HG03378 (cell line): Measurements from ENCODE around the gene CRYBB1.

Experiments used
- ATAC-seq: cut with Tn5 transposase; IDR thresholded peaks from one replicate; pipeline ENCODE4 v1.9.1; 2021; ENCODE audit warnings: mild to moderate bottlenecking, moderate library complexity; ENCODE audit not compliant: unreplicated experiment

Gene CRYBB1

GRCh38 chr22:26559961-26560575 lies 57.8 kb downstream of the CRYBB1 start:
- ATAC-seq: no peak

GRCh38 chr22:26558248-26558895 lies 59.5 kb downstream of the CRYBB1 start:
- no peak for ATAC-seq

- no peak for ATAC-seq
Measured at GRCh38 chr22:26556904-26557303, 60.9 kb downstream of the CRYBB1 start.

GRCh38 chr22:26555478-26555877 lies 62.3 kb downstream of the CRYBB1 start:
- ATAC-seq: no peak

GRCh38 chr22:26554956-26555355 lies 62.9 kb downstream of the CRYBB1 start:
- ATAC-seq: no peak

- ATAC-seq: no peak
Measured at GRCh38 chr22:26553056-26553752, 64.6 kb downstream of the CRYBB1 start.

DNA sequence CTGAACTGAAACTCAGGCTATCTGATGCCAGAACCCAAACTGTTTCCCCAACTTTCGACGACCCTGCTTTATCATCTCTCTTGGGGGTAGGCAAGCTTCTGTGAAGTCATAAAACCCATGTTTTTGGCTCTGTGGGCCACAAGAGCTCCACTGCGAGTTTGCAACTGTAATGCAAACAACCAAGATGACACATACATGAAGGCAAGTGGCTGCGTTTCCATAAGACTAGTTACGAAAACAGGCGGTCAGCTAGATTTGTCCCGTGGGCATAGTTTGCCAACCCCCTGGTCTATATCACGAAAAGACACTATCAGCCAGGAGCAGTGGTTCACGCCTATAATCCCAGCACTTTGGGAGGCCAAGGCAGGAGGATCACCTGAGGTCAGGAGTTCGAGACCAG lies 65.4 kb downstream of the CRYBB1 start:
- no peak for ATAC-seq

- ATAC-seq: no peak
Measured at GRCh38 chr22:26551568-26551967, 66.3 kb downstream of the CRYBB1 start.

DNA sequence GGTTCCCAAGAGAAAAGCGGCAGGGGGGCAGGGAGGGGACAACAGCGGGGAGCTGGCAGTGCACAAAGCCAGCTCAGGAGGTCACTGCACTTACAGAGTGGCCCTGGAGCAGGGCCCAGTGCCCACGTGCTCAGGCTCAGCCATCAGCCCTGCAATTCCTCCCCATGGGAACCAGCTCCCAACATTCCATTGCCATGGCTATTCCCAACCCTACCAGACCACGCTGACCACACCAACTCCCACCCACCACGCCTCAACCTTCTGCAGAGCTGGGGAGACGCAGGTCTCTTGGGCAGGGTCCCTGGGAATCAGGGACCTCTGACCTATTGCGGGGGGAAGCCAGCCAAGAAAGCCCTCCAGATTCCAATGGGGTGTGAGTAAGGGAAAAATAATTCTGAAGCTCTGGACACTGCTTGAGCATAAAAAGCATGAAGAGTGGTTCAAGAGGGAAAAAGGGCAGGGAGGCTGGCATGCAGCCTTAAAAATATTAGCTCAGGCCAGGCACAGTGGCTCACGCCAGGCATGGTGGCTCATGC lies 67.3 kb downstream of the CRYBB1 start:
- ATAC-seq: no peak

- no peak for ATAC-seq
Measured at GRCh38 chr22:26549902-26550497, 67.8 kb downstream of the CRYBB1 start.
